GM12891 (cell line): Measurements from ENCODE around the gene ADSL.

ENCODE experiments used
- DNase-seq: peaks from one replicate; pipeline ENCODE4 v3.0.0; 2011; ENCODE audit warnings: low spot score; ENCODE audit not compliant: insufficient read length
- FAIRE-seq: peaks from 2 replicates; lab custom pipeline; 2011; peaks lifted over from hg19 to GRCh38; lab: Jason Lieb, UNC
- PAX5 ChIP-seq: IDR thresholded peaks from 2 replicates; pipeline ENCODE4 v1.6.1; 2011; ENCODE audit warnings: low read length, moderate library complexity, mild to moderate bottlenecking; ENCODE audit not compliant: insufficient read depth, severe bottlenecking
- POLR2A ChIP-seq: IDR thresholded peaks from 2 replicates; pipeline ENCODE4 v1.6.1; 2011; ENCODE audit warnings: low read depth, low read length, control low read depth
- POLR2AphosphoS5 ChIP-seq: IDR thresholded peaks from 2 replicates; pipeline ENCODE4 v1.6.1; 2011; ENCODE audit warnings: low read depth, low read length, control low read depth
- POU2F2 ChIP-seq: IDR thresholded peaks from 2 replicates; pipeline ENCODE4 v1.6.1; 2011; ENCODE audit warnings: low read depth, mild to moderate bottlenecking, control low read depth, low read length, moderate library complexity
- SPI1 ChIP-seq: IDR thresholded peaks from 2 replicates; pipeline ENCODE4 v1.6.1; 2011; ENCODE audit warnings: low read depth, low read length, control low read depth
- TAF1 ChIP-seq: IDR thresholded peaks from 2 replicates; pipeline ENCODE4 v1.6.1; 2011; ENCODE audit warnings: low read depth, low read length, control low read depth

The ADSL gene

GRCh38 chr22:40328546-40329456 is 17.5 kb upstream of the ADSL start:
- DNase-seq (no peak), FAIRE-seq (no peak)
- no peak for TF ChIP-seq POLR2AphosphoS5
- TF ChIP-seq SPI1: no peak
- no peak for TF ChIP-seq POLR2A
- no peak for TF ChIP-seq POU2F2
- TF ChIP-seq TAF1: no peak
- TF ChIP-seq PAX5: no peak

- no peak for TF ChIP-seq SPI1
- no peak for TF ChIP-seq TAF1
- TF ChIP-seq POLR2A: no peak
- no peak for TF ChIP-seq PAX5
- no peak for DNase-seq
- FAIRE-seq: no peak
Observed at GRCh38 chr22:40329466-40329865, 16.8 kb upstream of the ADSL start.

GRCh38 chr22:40330086-40330485 is 16.2 kb upstream of the ADSL start:
- DNase-seq: no peak
- no peak for FAIRE-seq
- no peak for TF ChIP-seq PAX5
- TF ChIP-seq POLR2A: no peak
- no peak for TF ChIP-seq TAF1
- TF ChIP-seq POU2F2: no peak

GRCh38 chr22:40330615-40331014 is 15.7 kb upstream of the ADSL start:
- DNase-seq (no peak), FAIRE-seq (no peak)
- no peak for TF ChIP-seq PAX5
- no peak for TF ChIP-seq POLR2A
- no peak for TF ChIP-seq POLR2AphosphoS5
- no peak for TF ChIP-seq POU2F2
- TF ChIP-seq SPI1: no peak
- TF ChIP-seq TAF1: no peak

GRCh38 chr22:40331706-40332105 is 14.6 kb upstream of the ADSL start:
- DNase-seq (no peak), FAIRE-seq (no peak)
- no peak for TF ChIP-seq SPI1
- TF ChIP-seq POU2F2: no peak
- TF ChIP-seq PAX5: no peak
- TF ChIP-seq TAF1: no peak
- TF ChIP-seq POLR2AphosphoS5: no peak
- no peak for TF ChIP-seq POLR2A

GRCh38 chr22:40332319-40332781 is 13.9 kb upstream of the ADSL start:
- FAIRE-seq (no peak), DNase-seq (no peak)
- TF ChIP-seq POU2F2 (no peak), POLR2AphosphoS5 (no peak), SPI1 (no peak), TAF1 (no peak), POLR2A (no peak), PAX5 (no peak)

GRCh38 chr22:40334060-40334459 is 12.2 kb upstream of the ADSL start:
- peak; percentile 57 for FAIRE-seq
- no peak for DNase-seq

GRCh38 chr22:40334899-40335298 is 11.4 kb upstream of the ADSL start:
- FAIRE-seq (no peak), DNase-seq (no peak)
- TF ChIP-seq POLR2AphosphoS5 (no peak), POU2F2 (no peak), SPI1 (no peak), PAX5 (no peak), POLR2A (no peak), TAF1 (no peak)

More at GRCh38 chr22:40334060-40334459, 12.2 kb upstream of the ADSL start:
- TF ChIP-seq TAF1: no peak

GRCh38 chr22:40335358-40335757 is 10.9 kb upstream of the ADSL start:
- DNase-seq: no peak
- FAIRE-seq: no peak
- TF ChIP-seq SPI1 (no peak), POLR2A (no peak), TAF1 (no peak), PAX5 (no peak), POU2F2 (no peak), POLR2AphosphoS5 (no peak)

GRCh38 chr22:40340044-40340443 is 6.3 kb upstream of the ADSL start:
- DNase-seq (no peak), FAIRE-seq (peak; percentile 56)
- TF ChIP-seq POLR2A: no peak
- no peak for TF ChIP-seq POU2F2
- no peak for TF ChIP-seq SPI1
- TF ChIP-seq PAX5: no peak
- TF ChIP-seq POLR2AphosphoS5: no peak
- TF ChIP-seq TAF1: no peak
